ENCODE measurements around the gene OR2T1.

OR2T1 gene

GRCh38 chr1:248406721-248407692, 4.2 kb downstream of the OR2T1 start:
- Histone ChIP-seq H4K20me1 (ENCODE audit: insufficient read depth, low read length, poor library complexity, severe bottlenecking) (no peaks in the 10 kb centered on the region), H2AFZ (ENCODE audit: low read length) (no peak overlapping the region)

GRCh38 chr1:248416226-248416625, 13.4 kb downstream of the OR2T1 start:
- Histone ChIP-seq H3K4me1 (ENCODE audit: insufficient read depth, low read length, poor library complexity, severe bottlenecking) (no peaks in the 10 kb centered on the region), H3K79me2 (ENCODE audit: insufficient read depth, low read length) (no peaks in the 10 kb centered on the region), H3K4me2 (ENCODE audit: low read depth, low read length, poor library complexity, severe bottlenecking) (no peak overlapping the region), H3K9ac (ENCODE audit: low read depth, low read length, poor library complexity, severe bottlenecking) (no peak overlapping the region), H3K36me3 (ENCODE audit: insufficient read depth, low read length) (no peaks in the 10 kb centered on the region), H3F3A (ENCODE audit: low read depth) (no peaks in the 10 kb centered on the region), H3K9me3 (ENCODE audit: insufficient read depth, low read depth, low read length) (peaks cover 12% of the 10 kb centered on the region; the same call in 1 of the 2 replicates), H4K20me1 (ENCODE audit: insufficient read depth, low read length, poor library complexity, severe bottlenecking) (no peaks in the 10 kb centered on the region), H2AFZ (ENCODE audit: low read length) (no peak overlapping the region), H3K4me3 (ENCODE audit: low read length, poor library complexity, severe bottlenecking) (no peak overlapping the region), H3K9me2 (replicated peaks; ENCODE audit: low read depth, low read length) (no peaks in the 10 kb centered on the region), H3K27me3 (ENCODE audit: insufficient read depth, low read length, poor library complexity, severe bottlenecking) (no peaks in the 10 kb centered on the region)
- TF ChIP-seq CTCF (conservative IDR thresholded peaks at IDR 0.05; ENCODE audit: low read length) (no peak), EZH2phosphoT487 (IDR thresholded peaks at IDR 0.05; ENCODE audit: borderline replicate concordance) (no peak)

More at GRCh38 chr1:248406721-248407692, 4.2 kb downstream of the OR2T1 start:
- Histone ChIP-seq H3K36me3 (ENCODE audit: insufficient read depth, low read length) (no peaks in the 10 kb centered on the region), H3K79me2 (ENCODE audit: insufficient read depth, low read length) (no peaks in the 10 kb centered on the region), H3K4me1 (ENCODE audit: insufficient read depth, low read length, poor library complexity, severe bottlenecking) (no peaks in the 10 kb centered on the region), H3K4me2 (ENCODE audit: low read depth, low read length, poor library complexity, severe bottlenecking) (no peak overlapping the region), H3K4me3 (ENCODE audit: low read length, poor library complexity, severe bottlenecking) (no peak overlapping the region), H3F3A (ENCODE audit: low read depth) (peaks cover 2% of the 10 kb centered on the region; the same call in 1 of the 2 replicates), H3K9me3 (ENCODE audit: insufficient read depth, low read depth, low read length) (peaks cover 4% of the 10 kb centered on the region; the same call in 1 of the 2 replicates), H3K9ac (ENCODE audit: low read depth, low read length, poor library complexity, severe bottlenecking) (no peak overlapping the region), H3K9me2 (replicated peaks; ENCODE audit: low read depth, low read length) (no peaks in the 10 kb centered on the region), H3K27me3 (ENCODE audit: insufficient read depth, low read length, poor library complexity, severe bottlenecking) (no peaks in the 10 kb centered on the region)
- TF ChIP-seq CTCF (conservative IDR thresholded peaks at IDR 0.05; ENCODE audit: low read length) (no peak), EZH2phosphoT487 (IDR thresholded peaks at IDR 0.05; ENCODE audit: borderline replicate concordance) (no peak)

- Histone ChIP-seq H3K9ac (ENCODE audit: low read depth, low read length, poor library complexity, severe bottlenecking) (no peak overlapping the region), H3K9me2 (replicated peaks; ENCODE audit: low read depth, low read length) (no peaks in the 10 kb centered on the region), H3K4me2 (ENCODE audit: low read depth, low read length, poor library complexity, severe bottlenecking) (no peak overlapping the region), H3K4me1 (ENCODE audit: insufficient read depth, low read length, poor library complexity, severe bottlenecking) (no peaks in the 10 kb centered on the region), H3K79me2 (ENCODE audit: insufficient read depth, low read length) (no peaks in the 10 kb centered on the region), H3K36me3 (ENCODE audit: insufficient read depth, low read length) (no peaks in the 10 kb centered on the region), H3K9me3 (ENCODE audit: insufficient read depth, low read depth, low read length) (peaks cover 12% of the 10 kb centered on the region; the same call in 1 of the 2 replicates), H3K27me3 (ENCODE audit: insufficient read depth, low read length, poor library complexity, severe bottlenecking) (no peaks in the 10 kb centered on the region), H3F3A (ENCODE audit: low read depth) (no peaks in the 10 kb centered on the region), H4K20me1 (ENCODE audit: insufficient read depth, low read length, poor library complexity, severe bottlenecking) (no peaks in the 10 kb centered on the region), H2AFZ (ENCODE audit: low read length) (no peak overlapping the region), H3K4me3 (ENCODE audit: low read length, poor library complexity, severe bottlenecking) (no peak overlapping the region)
- no peak for TF ChIP-seq CTCF (conservative IDR thresholded peaks at IDR 0.05; ENCODE audit: low read length)
- no peak for TF ChIP-seq EZH2phosphoT487 (IDR thresholded peaks at IDR 0.05; ENCODE audit: borderline replicate concordance)
Measured at GRCh38 chr1:248417854-248418253, 15.0 kb downstream of the OR2T1 start.
